ENCODE data around the gene NPAS3.

- TF ChIP-seq CTCF (conservative IDR thresholded peaks at IDR 0.05; ENCODE audit: low read length) (no peak), EZH2phosphoT487 (IDR thresholded peaks at IDR 0.05; ENCODE audit: borderline replicate concordance) (no peak)
Observed at GRCh38 chr14:33451211-33451610, 512.5 kb downstream of the NPAS3 start.

All from Loucy (cell line).